ENCODE data around the gene TTLL10. TPM values are rescaled to one million over a fixed set of nuclear protein-coding genes. Genes with fewer than 3 reads are reported as not detected.
A peak's percentile ranks its signal among the peaks of the same experiment; 100 is the strongest.

The TTLL10 gene
- polyA plus RNA-seq, 1 donor (not counting 4 experiments of a cell fraction or from before 2014, with no cell fraction given): not detected

- TF ChIP-seq EZH2 (IDR thresholded peaks at IDR 0.05; ENCODE audit: low read length): no peak
- TF ChIP-seq, protein P1, sequence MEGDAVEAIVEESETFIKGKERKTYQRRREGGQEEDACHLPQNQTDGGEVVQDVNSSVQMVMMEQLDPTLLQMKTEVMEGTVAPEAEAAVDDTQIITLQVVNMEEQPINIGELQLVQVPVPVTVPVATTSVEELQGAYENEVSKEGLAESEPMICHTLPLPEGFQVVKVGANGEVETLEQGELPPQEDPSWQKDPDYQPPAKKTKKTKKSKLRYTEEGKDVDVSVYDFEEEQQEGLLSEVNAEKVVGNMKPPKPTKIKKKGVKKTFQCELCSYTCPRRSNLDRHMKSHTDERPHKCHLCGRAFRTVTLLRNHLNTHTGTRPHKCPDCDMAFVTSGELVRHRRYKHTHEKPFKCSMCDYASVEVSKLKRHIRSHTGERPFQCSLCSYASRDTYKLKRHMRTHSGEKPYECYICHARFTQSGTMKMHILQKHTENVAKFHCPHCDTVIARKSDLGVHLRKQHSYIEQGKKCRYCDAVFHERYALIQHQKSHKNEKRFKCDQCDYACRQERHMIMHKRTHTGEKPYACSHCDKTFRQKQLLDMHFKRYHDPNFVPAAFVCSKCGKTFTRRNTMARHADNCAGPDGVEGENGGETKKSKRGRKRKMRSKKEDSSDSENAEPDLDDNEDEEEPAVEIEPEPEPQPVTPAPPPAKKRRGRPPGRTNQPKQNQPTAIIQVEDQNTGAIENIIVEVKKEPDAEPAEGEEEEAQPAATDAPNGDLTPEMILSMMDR (optimal IDR thresholded peaks at IDR 0.05 in 1 of 3, IDR thresholded peaks at IDR 0.05 in 1 of 3, conservative IDR thresholded peaks at IDR 0.05 in 1 of 3; ENCODE audit: extremely low read depth in 1 of 3, insufficient read depth in 2 of 3, low read length in 3 of 3): no peak
- Histone ChIP-seq H3K79me2 (ENCODE audit: control insufficient read depth, insufficient read depth, low read length) (no peaks in the 10 kb centered on the region), H4K20me1 (ENCODE audit: control insufficient read depth, extremely low read depth, insufficient read depth, low read length) (no peaks in the 10 kb centered on the region), H2AFZ (ENCODE audit: control insufficient read depth, low read length) (peak overlapping the region; percentile 84), H3K27me3 (ENCODE audit: control insufficient read depth, extremely low read depth, insufficient read depth, low read length) (no peaks in the 10 kb centered on the region), H3K4me1 (ENCODE audit: control insufficient read depth, extremely low read depth, insufficient read depth, low read length) (peaks cover 17% of the 10 kb centered on the region), H3K4me2 (ENCODE audit: control insufficient read depth, extremely low read depth, insufficient read depth, low read depth, low read length) (peak overlapping the region; percentile 56), H3K27ac (ENCODE audit: control insufficient read depth, insufficient read depth, low read length) (peak overlapping the region; percentile 70), H3K9ac (ENCODE audit: control insufficient read depth, extremely low read depth, insufficient read depth, low read length) (peak overlapping the region; percentile 71), H3K4me3 (ENCODE audit: control insufficient read depth in 2 of 3, extremely low read depth in 1 of 3, insufficient read depth in 2 of 3, low read depth in 1 of 3, low read length in 3 of 3) (no peak overlapping the region), H3K9me3 (ENCODE audit: control insufficient read depth, low read depth, low read length) (no peaks in the 10 kb centered on the region), H3K9me1 (ENCODE audit: control insufficient read depth, extremely low read depth, insufficient read depth, low read length) (no peaks in the 10 kb centered on the region), H3K36me3 (ENCODE audit: control insufficient read depth in 2 of 2, extremely low read depth in 1 of 2, insufficient read depth in 2 of 2, low read length in 2 of 2) (no peaks in the 10 kb centered on the region)
- DNase-seq (ENCODE audit: low read depth, low spot score) (no peak), FAIRE-seq (no peak)
- dilution Hi-C loops (cut with MboI; ENCODE audit: extremely low pct_ligation_motif_present, low sequenced_read_pairs): no loop called here
These were observed 28.7 kb upstream of the TTLL10 start for GRCh38 chr1:1144843-1145546.

DNA sequence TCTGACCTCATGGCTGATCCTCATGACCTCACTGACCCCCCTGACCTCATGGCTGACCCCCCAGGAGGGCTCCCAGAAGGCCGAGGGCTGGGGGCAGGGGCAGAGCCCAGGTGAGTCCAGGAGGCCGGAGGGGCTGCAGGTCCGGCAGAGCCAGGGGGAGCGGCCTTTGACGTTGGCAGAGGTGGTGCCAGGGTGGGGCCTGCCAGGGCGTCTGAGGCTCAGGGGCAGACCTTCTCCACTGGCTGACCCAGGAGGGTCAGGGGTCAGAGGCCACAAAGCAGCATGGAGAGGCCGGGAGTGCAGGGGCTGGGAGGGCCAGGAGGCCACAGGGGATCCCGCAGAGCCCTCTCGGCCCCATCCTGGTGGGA, 28.1 kb upstream of the TTLL10 start:
- Histone ChIP-seq H3K9me3 (ENCODE audit: control insufficient read depth, low read depth, low read length) (no peaks in the 10 kb centered on the region), H3K36me3 (ENCODE audit: control insufficient read depth in 2 of 2, extremely low read depth in 1 of 2, insufficient read depth in 2 of 2, low read length in 2 of 2) (no peaks in the 10 kb centered on the region), H3K27me3 (ENCODE audit: control insufficient read depth, extremely low read depth, insufficient read depth, low read length) (no peaks in the 10 kb centered on the region), H3K9me1 (ENCODE audit: control insufficient read depth, extremely low read depth, insufficient read depth, low read length) (no peaks in the 10 kb centered on the region), H3K4me1 (ENCODE audit: control insufficient read depth, extremely low read depth, insufficient read depth, low read length) (peaks cover 18% of the 10 kb centered on the region), H3K4me2 (ENCODE audit: control insufficient read depth, extremely low read depth, insufficient read depth, low read depth, low read length) (no peak overlapping the region), H2AFZ (ENCODE audit: control insufficient read depth, low read length) (no peak overlapping the region), H3K4me3 (ENCODE audit: control insufficient read depth in 2 of 3, extremely low read depth in 1 of 3, insufficient read depth in 2 of 3, low read depth in 1 of 3, low read length in 3 of 3) (no peak overlapping the region), H3K27ac (ENCODE audit: control insufficient read depth, insufficient read depth, low read length) (no peak overlapping the region), H3K9ac (ENCODE audit: control insufficient read depth, extremely low read depth, insufficient read depth, low read length) (no peak overlapping the region), H4K20me1 (ENCODE audit: control insufficient read depth, extremely low read depth, insufficient read depth, low read length) (no peaks in the 10 kb centered on the region), H3K79me2 (ENCODE audit: control insufficient read depth, insufficient read depth, low read length) (no peaks in the 10 kb centered on the region)
- dilution Hi-C loops (cut with MboI; ENCODE audit: extremely low pct_ligation_motif_present, low sequenced_read_pairs): no loop called here
- TF ChIP-seq, protein P1 (optimal IDR thresholded peaks at IDR 0.05 in 1 of 3, IDR thresholded peaks at IDR 0.05 in 1 of 3, conservative IDR thresholded peaks at IDR 0.05 in 1 of 3; ENCODE audit: extremely low read depth in 1 of 3, insufficient read depth in 2 of 3, low read length in 3 of 3): no peak
- no peak for TF ChIP-seq EZH2 (IDR thresholded peaks at IDR 0.05; ENCODE audit: low read length)
- DNase-seq (ENCODE audit: low read depth, low spot score) (no peak), FAIRE-seq (no peak)

Measured in keratinocyte (primary cell).